Skeletal muscle tissue (tissue), 4 donors: ENCODE results near the gene LARP6. TPM values are rescaled to one million over a fixed set of nuclear protein-coding genes. Genes with fewer than 3 reads are reported as not detected.

Experiments used
- H3K27ac ChIP-seq: one replicate; pipeline ENCODE4 v1.7.0; 2013; ENCODE audit warnings: mild to moderate bottlenecking, low read depth, low read length, inconsistent platforms
- H3K27me3 ChIP-seq, 3 donors: one replicate each; pipeline ENCODE4 v1.7.0; 2013; ENCODE audit warnings: low read length in 3 of 3; ENCODE audit not compliant: control insufficient read depth in 3 of 3, insufficient read depth in 3 of 3
- H3K36me3 ChIP-seq, 3 donors: one replicate each; pipeline ENCODE4 v1.7.0; 2013; ENCODE audit warnings: low read length in 3 of 3; ENCODE audit not compliant: control insufficient read depth in 3 of 3, insufficient read depth in 3 of 3
- H3K4me1 ChIP-seq, 3 donors: one replicate each; pipeline ENCODE4 v1.7.0; 2013; ENCODE audit warnings: low read length in 3 of 3, mild to moderate bottlenecking in 3 of 3; ENCODE audit not compliant: control insufficient read depth in 3 of 3, insufficient read depth in 3 of 3
- H3K4me3 ChIP-seq, 3 donors: one replicate each; pipeline ENCODE4 v1.7.0; 2013; ENCODE audit warnings: low read length in 3 of 3
- H3K9ac ChIP-seq, 3 donors: one replicate each; pipeline ENCODE4 v1.7.0; 2013; ENCODE audit warnings: low read length in 3 of 3, mild to moderate bottlenecking in 3 of 3, moderate library complexity in 2 of 3, low read depth in 1 of 3
- H3K9me3 ChIP-seq, 3 donors: one replicate each; pipeline ENCODE4 v1.7.0; 2013; ENCODE audit warnings: low read length in 3 of 3; ENCODE audit not compliant: control insufficient read depth in 3 of 3
- total RNA-seq: library from RNA; depleted of rRNA; stranded (reverse); fragments of >200 nt; gene quantifications from one replicate; pipeline ENCODE4 v1.2.3, GENCODE V29; 2014
- donor health status: Osteomylitis.

LARP6 gene
- total RNA-seq, 1 donor from 2014 or later: 7.3 TPM

- H3K36me3 ChIP-seq: peaks cover 0 to 6% (median 0%) of the 10 kb centered on the region in 3 donors
- peak overlapping the region; percentile 72 to 78 (median 73) for H3K4me3 ChIP-seq
- H3K4me1 ChIP-seq: peaks cover 10 to 17% (median 14%) of the 10 kb centered on the region in 3 donors
- peak overlapping the region; percentile 74 to 82 (median 76) for H3K9ac ChIP-seq
- H3K9me3 ChIP-seq: no peaks in the 10 kb centered on the region
- H3K27me3 ChIP-seq: peaks cover 0 to 7% (median 0%) of the 10 kb centered on the region in 3 donors
- peak overlapping the region; percentile 75 for H3K27ac ChIP-seq
These were observed 1.2 kb downstream of the LARP6 start for GRCh38 chr15:70852501-70853317.

- Histone ChIP-seq H3K27ac (peak overlapping the region; percentile 46), H3K27me3 (peaks cover 0 to 7% (median 0%) of the 10 kb centered on the region in 3 donors), H3K9me3 (no peaks in the 10 kb centered on the region), H3K9ac (no peak overlapping the region), H3K4me1 (peaks cover 10 to 17% (median 10%) of the 10 kb centered on the region in 3 donors), H3K4me3 (no peak overlapping the region), H3K36me3 (peaks cover 0 to 6% (median 0%) of the 10 kb centered on the region in 3 donors)
These were observed 2.1 kb downstream of the LARP6 start for GRCh38 chr15:70851889-70852288.

GRCh38 chr15:70845602-70846360, 8.2 kb downstream of the LARP6 start:
- Histone ChIP-seq H3K9ac (no peak overlapping the region), H3K36me3 (no peaks in the 10 kb centered on the region), H3K27ac (no peak overlapping the region), H3K9me3 (no peaks in the 10 kb centered on the region), H3K4me3 (no peak overlapping the region), H3K27me3 (no peaks in the 10 kb centered on the region), H3K4me1 (no peaks in the 10 kb centered on the region)

- no peaks in the 10 kb centered on the region for H3K27me3 ChIP-seq
- peaks cover 0 to 8% (median 7%) of the 10 kb centered on the region in 3 donors for H3K36me3 ChIP-seq
- H3K4me3 ChIP-seq: no peak overlapping the region
- H3K9ac ChIP-seq: no peak overlapping the region
- H3K27ac ChIP-seq: no peak overlapping the region
- H3K9me3 ChIP-seq: no peaks in the 10 kb centered on the region
- peaks cover 11 to 20% (median 17%) of the 10 kb centered on the region in 3 donors for H3K4me1 ChIP-seq
These were observed 16.5 kb downstream of the LARP6 start for GRCh38 chr15:70837476-70837875.

GRCh38 chr15:70835841-70836240, 18.1 kb downstream of the LARP6 start:
- H3K36me3 ChIP-seq: peaks cover 0 to 17% (median 16%) of the 10 kb centered on the region in 3 donors
- H3K9me3 ChIP-seq: no peaks in the 10 kb centered on the region

GRCh38 chr15:70835415-70835814, 18.5 kb downstream of the LARP6 start:
- Histone ChIP-seq H3K27me3 (no peaks in the 10 kb centered on the region), H3K36me3 (peaks cover 0 to 17% (median 16%) of the 10 kb centered on the region in 3 donors), H3K9me3 (no peaks in the 10 kb centered on the region), H3K4me1 (peaks cover 11 to 20% (median 17%) of the 10 kb centered on the region in 3 donors), H3K4me3 (no peak overlapping the region), H3K9ac (no peak overlapping the region), H3K27ac (peak overlapping the region; percentile 77)

More at GRCh38 chr15:70835841-70836240, 18.1 kb downstream of the LARP6 start:
- peak overlapping the region; percentile 77 for H3K27ac ChIP-seq
- no peak overlapping the region for H3K4me3 ChIP-seq
- no peak overlapping the region for H3K9ac ChIP-seq
- H3K4me1 ChIP-seq: peaks cover 11 to 20% (median 17%) of the 10 kb centered on the region in 3 donors
- no peaks in the 10 kb centered on the region for H3K27me3 ChIP-seq

- Histone ChIP-seq H3K27ac (peak overlapping the region; percentile 77), H3K9me3 (no peaks in the 10 kb centered on the region), H3K4me3 (no peak overlapping the region), H3K36me3 (peaks cover 0 to 17% (median 16%) of the 10 kb centered on the region in 3 donors), H3K27me3 (no peaks in the 10 kb centered on the region), H3K9ac (no peak overlapping the region), H3K4me1 (peaks cover 13 to 20% (median 20%) of the 10 kb centered on the region in 3 donors)
These were observed 19.0 kb downstream of the LARP6 start for GRCh38 chr15:70834999-70835398.

GRCh38 chr15:70833861-70834765, 19.8 kb downstream of the LARP6 start:
- Histone ChIP-seq H3K4me1 (peaks cover 15 to 28% (median 20%) of the 10 kb centered on the region in 3 donors), H3K27ac (peak overlapping the region; percentile 37), H3K9ac (peak overlapping the region in 2 of 3 donors; percentile 27 to 46), H3K27me3 (no peaks in the 10 kb centered on the region), H3K9me3 (no peaks in the 10 kb centered on the region), H3K4me3 (peak overlapping the region in 2 of 3 donors; percentile 2 to 4), H3K36me3 (peaks cover 0 to 17% (median 16%) of the 10 kb centered on the region in 3 donors)

- peak overlapping the region; percentile 37 for H3K27ac ChIP-seq
- peaks cover 15 to 28% (median 20%) of the 10 kb centered on the region in 3 donors for H3K4me1 ChIP-seq
- no peak overlapping the region for H3K9ac ChIP-seq
- H3K36me3 ChIP-seq: peaks cover 0 to 17% (median 16%) of the 10 kb centered on the region in 3 donors
- no peak overlapping the region for H3K4me3 ChIP-seq
- no peaks in the 10 kb centered on the region for H3K9me3 ChIP-seq
- H3K27me3 ChIP-seq: no peaks in the 10 kb centered on the region
These were observed 20.5 kb downstream of the LARP6 start for GRCh38 chr15:70833422-70833821.
